MCF 10A (cell line): ENCODE measurements around the gene RHBDD3. TPM values are rescaled to one million over a fixed set of nuclear protein-coding genes. Genes with fewer than 3 reads are reported as not detected.

Experiments
- BruUV-seq: library from RNA; stranded (reverse); fragments of 400-500 nt; replicated peaks from 2 replicates; lab custom pipeline; 2021; lab: Mats Ljungman, UMichigan
- CTCF ChIA-PET: fragments of 300-600 bp; sonication (Branson Sonifier 250); formaldehyde crosslinking; extraction: SDS; loops from one replicate; lab custom pipeline; 2021; ENCODE audit warnings: antibody characterized with exemption, inconsistent platforms; lab: Yijun Ruan, JAX
- POLR2A ChIA-PET: fragments of 300-600, 350-650 bp; sonication (Branson Sonifier 250); formaldehyde crosslinking; extraction: SDS; loops from one replicate; lab custom pipeline; 2020; ENCODE audit warnings: antibody characterized with exemption, inconsistent platforms; lab: Yijun Ruan, JAX
- DNase-seq: peaks from one replicate; pipeline ENCODE4 v3.0.0-alpha.2; 2018; ENCODE audit not compliant: unreplicated experiment
- H3K27ac Mint-ChIP-seq: one replicate; pipeline ENCODE4 v1.8.0; 2022; ENCODE audit warnings: mild to moderate bottlenecking, low read depth, mixed read lengths; ENCODE audit not compliant: unreplicated experiment
- H3K27me3 Mint-ChIP-seq: one replicate; pipeline ENCODE4 v1.8.0; 2022; ENCODE audit warnings: mixed read lengths; ENCODE audit not compliant: insufficient read depth, unreplicated experiment
- H3K36me3 Mint-ChIP-seq: one replicate; pipeline ENCODE4 v1.8.0; 2022; ENCODE audit warnings: mild to moderate bottlenecking, moderate library complexity, mixed read lengths; ENCODE audit not compliant: insufficient read depth, unreplicated experiment
- H3K4me1 Mint-ChIP-seq: one replicate; pipeline ENCODE4 v1.8.0; 2022; ENCODE audit warnings: mixed read lengths; ENCODE audit not compliant: insufficient read depth, unreplicated experiment
- H3K4me3 Mint-ChIP-seq: one replicate; pipeline ENCODE4 v1.8.0; 2022; ENCODE audit warnings: mild to moderate bottlenecking, moderate library complexity, mixed read lengths; ENCODE audit not compliant: unreplicated experiment
- H3K9me3 Mint-ChIP-seq: one replicate; pipeline ENCODE4 v1.8.0; 2022; ENCODE audit warnings: mixed read lengths; ENCODE audit not compliant: unreplicated experiment
- intact Hi-C: fragments of 100-400 bp; cut with micrococcal nuclease; formaldehyde crosslinking; loops from 2 replicates; pipeline ENCODE4 v1.14.1; 2022
- total RNA-seq: library from RNA; stranded (reverse); gene quantifications from 2 replicates; pipeline ENCODE4 v1.2.3, GENCODE V29; 2022
- TF ChIP-seq, protein P1 (sequence below): fragments of 200-600 bp; IDR thresholded peaks from one replicate; pipeline ENCODE4 v1.8.0; 2022; ENCODE audit warnings: antibody characterized with exemption, mild to moderate bottlenecking; ENCODE audit not compliant: unreplicated experiment

The RHBDD3 gene
- total RNA-seq, 1 experiment from 2014 or later = 32.5 TPM

GRCh38 chr22:29306175-29306834, 38.5 kb upstream of the RHBDD3 start, which contains the start of gene GAS2L1:
Gene GAS2L1 (plus strand): TSS chr22:29306650. CDS start chr22:29308106, 1,456 bp downstream.
- ChIA-PET CTCF (interaction anchor here (0.5 to 1.4 kb wide), 7 partner anchors 9 to 308 kb away, joined by 3 to 7 read pairs (median 3); no protein-coding TSS in a partner anchor), POLR2A (interaction anchor here (0.6 to 3.1 kb wide), 16 partner anchors 11 to 296 kb away, joined by 3 to 11 read pairs (median 4); partner anchors contain the start of genes AP1B1 and EWSR1)
- Mint-ChIP-seq H3K9me3 (no peaks in the 10 kb centered on the region), H3K36me3 (peaks cover 6% of the 10 kb centered on the region), H3K4me1 (peaks cover 18% of the 10 kb centered on the region), H3K27ac (no peak within 1 kb of the TSS), H3K27me3 (no peaks in the 10 kb centered on the region), H3K4me3 (peak within 1 kb of the TSS; percentile 88)
- no TSS peak for BruUV-seq
- TF ChIP-seq, protein P1, sequence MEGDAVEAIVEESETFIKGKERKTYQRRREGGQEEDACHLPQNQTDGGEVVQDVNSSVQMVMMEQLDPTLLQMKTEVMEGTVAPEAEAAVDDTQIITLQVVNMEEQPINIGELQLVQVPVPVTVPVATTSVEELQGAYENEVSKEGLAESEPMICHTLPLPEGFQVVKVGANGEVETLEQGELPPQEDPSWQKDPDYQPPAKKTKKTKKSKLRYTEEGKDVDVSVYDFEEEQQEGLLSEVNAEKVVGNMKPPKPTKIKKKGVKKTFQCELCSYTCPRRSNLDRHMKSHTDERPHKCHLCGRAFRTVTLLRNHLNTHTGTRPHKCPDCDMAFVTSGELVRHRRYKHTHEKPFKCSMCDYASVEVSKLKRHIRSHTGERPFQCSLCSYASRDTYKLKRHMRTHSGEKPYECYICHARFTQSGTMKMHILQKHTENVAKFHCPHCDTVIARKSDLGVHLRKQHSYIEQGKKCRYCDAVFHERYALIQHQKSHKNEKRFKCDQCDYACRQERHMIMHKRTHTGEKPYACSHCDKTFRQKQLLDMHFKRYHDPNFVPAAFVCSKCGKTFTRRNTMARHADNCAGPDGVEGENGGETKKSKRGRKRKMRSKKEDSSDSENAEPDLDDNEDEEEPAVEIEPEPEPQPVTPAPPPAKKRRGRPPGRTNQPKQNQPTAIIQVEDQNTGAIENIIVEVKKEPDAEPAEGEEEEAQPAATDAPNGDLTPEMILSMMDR = peak; percentile 57
- intact Hi-C loops = loop anchor here (1.0 to 10.0 kb wide), 3 partner anchors 38 to 78 kb away; partner anchors contain the start of gene AP1B1
- peak; percentile 81 for DNase-seq

DNA sequence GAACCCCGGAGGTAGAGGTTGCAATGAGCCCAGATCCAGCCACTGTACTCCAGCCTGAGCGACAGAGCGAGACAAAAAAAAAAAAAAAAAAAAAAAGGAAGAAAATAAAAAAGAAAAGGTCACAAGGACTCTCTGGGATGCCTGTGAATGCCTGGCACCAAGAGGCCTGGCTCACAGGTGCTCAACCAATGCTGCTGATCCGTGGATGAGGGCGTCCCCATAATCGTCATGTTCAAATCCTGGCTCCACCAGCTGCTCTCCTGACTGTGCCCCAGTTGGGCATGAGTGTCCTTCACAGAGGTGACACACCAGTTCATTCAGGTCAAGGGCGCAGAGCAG, 38.0 kb upstream of the RHBDD3 start:
- H3K36me3 Mint-ChIP-seq = peaks cover 10% of the 10 kb centered on the region
- H3K4me1 Mint-ChIP-seq = peaks cover 19% of the 10 kb centered on the region
- CTCF ChIA-PET = interaction anchor here (0.5 to 1.4 kb wide), 6 partner anchors 8 to 68 kb away, joined by 3 to 7 read pairs (median 4); no protein-coding TSS in a partner anchor
- no peaks in the 10 kb centered on the region for H3K27me3 Mint-ChIP-seq
- TF ChIP-seq, protein P1 = no peak
- peak overlapping the region; percentile 88 for H3K4me3 Mint-ChIP-seq
- no peak overlapping the region for H3K27ac Mint-ChIP-seq
- no peaks in the 10 kb centered on the region for H3K9me3 Mint-ChIP-seq
- intact Hi-C loops = loop anchor here (1.0 to 10.0 kb wide), 3 partner anchors 38 to 79 kb away; partner anchors contain the start of gene AP1B1
- POLR2A ChIA-PET = interaction anchor here (0.7 to 3.1 kb wide), 10 partner anchors 11 to 83 kb away, joined by 3 to 10 read pairs (median 4); partner anchors contain the start of genes AP1B1 and EWSR1
- BruUV-seq = no TSS peak
- DNase-seq = no peak

- TF ChIP-seq, protein P1 = no peak
- no TSS peak for BruUV-seq
- peak; percentile 23 for DNase-seq
- intact Hi-C loops = loop anchor here (10.0 kb wide), 1 partner anchor 82 kb away; the partner anchor contains the start of gene AP1B1
- Mint-ChIP-seq H3K27ac (no peak overlapping the region), H3K36me3 (peaks cover 33% of the 10 kb centered on the region), H3K4me1 (peaks cover 7% of the 10 kb centered on the region), H3K27me3 (no peaks in the 10 kb centered on the region), H3K4me3 (no peak overlapping the region), H3K9me3 (no peaks in the 10 kb centered on the region)
- ChIA-PET POLR2A (interaction anchor here (0.6 to 1.0 kb wide), 2 partner anchors 10 to 41 kb away, joined by 3 to 4 read pairs; no protein-coding TSS in a partner anchor), CTCF (interaction anchor here (1.2 kb wide), 1 partner anchor 56 kb away, joined by 3 read pairs; no protein-coding TSS in a partner anchor)
These were observed 35.1 kb upstream of the RHBDD3 start for GRCh38 chr22:29302681-29303465.

DNA sequence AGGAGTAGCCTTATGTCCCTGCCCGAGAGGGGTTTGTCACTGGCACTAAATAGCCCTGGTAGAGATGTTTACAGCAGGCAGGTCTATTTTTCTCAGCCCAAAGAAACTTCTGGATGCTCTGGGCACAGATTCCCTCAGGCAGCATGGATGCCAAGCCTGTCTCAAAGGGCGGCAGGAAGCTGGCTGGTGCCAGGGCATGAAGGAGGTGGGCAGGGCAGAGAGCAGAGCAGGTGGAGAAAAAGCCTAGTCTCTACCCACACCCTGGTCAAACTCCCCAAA, 34.6 kb upstream of the RHBDD3 start:
- Mint-ChIP-seq H3K4me1 (peaks cover 7% of the 10 kb centered on the region), H3K36me3 (peaks cover 38% of the 10 kb centered on the region), H3K4me3 (no peak overlapping the region), H3K9me3 (no peaks in the 10 kb centered on the region), H3K27ac (no peak overlapping the region), H3K27me3 (no peaks in the 10 kb centered on the region)
- TF ChIP-seq, protein P1 = no peak
- no peak for DNase-seq
- no TSS peak for BruUV-seq
- ChIA-PET POLR2A (no interaction called here), CTCF (no interaction called here)
- intact Hi-C loops = loop anchor here (10.0 kb wide), 1 partner anchor 82 kb away; the partner anchor contains the start of gene AP1B1
